BE2C (cell line): ENCODE measurements around the gene ST6GALNAC3.

Experiments used
- DNase-seq: peaks from one replicate; pipeline ENCODE4 v3.0.0-alpha.2; 2020
- H3K27me3 ChIP-seq: fragments of 250-450 bp; sonication (Bioruptor Pico); 2 replicates; pipeline ENCODE4 v1.5.1; 2020; ENCODE audit warnings: mild to moderate bottlenecking
- H3K36me3 ChIP-seq: fragments of 250-450 bp; sonication (Bioruptor Pico); 2 replicates; pipeline ENCODE4 v1.5.1; 2020; ENCODE audit warnings: mild to moderate bottlenecking
- H3K4me1 ChIP-seq: fragments of 250-450 bp; sonication (Bioruptor Pico); 2 replicates; pipeline ENCODE4 v1.5.1; 2020
- H3K4me3 ChIP-seq: 2 replicates; pipeline ENCODE4 v1.5.1; 2011; ENCODE audit warnings: low read depth, low read length
- H3K9me3 ChIP-seq: fragments of 250-450 bp; sonication (Bioruptor Pico); 2 replicates; pipeline ENCODE4 v1.5.1; 2020
- TF ChIP-seq, protein P1 (sequence below): IDR thresholded peaks from 2 replicates; pipeline ENCODE4 v1.5.1; 2012; ENCODE audit warnings: mild to moderate bottlenecking, low read depth, low read length

ST6GALNAC3 gene

DNA sequence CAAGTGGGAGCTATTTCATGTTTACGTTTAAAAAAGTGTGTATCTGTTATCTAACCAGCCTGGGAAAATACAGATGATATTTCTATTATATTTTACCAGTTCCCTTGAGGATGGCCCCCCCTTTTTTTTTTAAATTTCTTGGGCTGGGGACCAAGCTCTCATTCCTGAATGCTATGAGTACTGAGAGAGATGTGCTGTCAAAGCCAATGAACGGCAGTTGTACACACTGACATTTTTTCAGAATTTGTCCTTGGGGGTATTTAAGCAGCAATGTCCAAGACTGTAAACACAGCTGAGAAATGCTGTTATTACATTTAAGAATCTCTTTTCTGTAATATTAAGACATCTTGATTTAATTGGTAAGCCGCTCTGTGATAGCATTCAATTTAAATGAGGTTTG is 177.9 kb downstream of the ST6GALNAC3 start:
- no peak overlapping the region for H3K4me3 ChIP-seq
- H3K36me3 ChIP-seq, result no peaks in the 10 kb centered on the region
- TF ChIP-seq, protein P1, sequence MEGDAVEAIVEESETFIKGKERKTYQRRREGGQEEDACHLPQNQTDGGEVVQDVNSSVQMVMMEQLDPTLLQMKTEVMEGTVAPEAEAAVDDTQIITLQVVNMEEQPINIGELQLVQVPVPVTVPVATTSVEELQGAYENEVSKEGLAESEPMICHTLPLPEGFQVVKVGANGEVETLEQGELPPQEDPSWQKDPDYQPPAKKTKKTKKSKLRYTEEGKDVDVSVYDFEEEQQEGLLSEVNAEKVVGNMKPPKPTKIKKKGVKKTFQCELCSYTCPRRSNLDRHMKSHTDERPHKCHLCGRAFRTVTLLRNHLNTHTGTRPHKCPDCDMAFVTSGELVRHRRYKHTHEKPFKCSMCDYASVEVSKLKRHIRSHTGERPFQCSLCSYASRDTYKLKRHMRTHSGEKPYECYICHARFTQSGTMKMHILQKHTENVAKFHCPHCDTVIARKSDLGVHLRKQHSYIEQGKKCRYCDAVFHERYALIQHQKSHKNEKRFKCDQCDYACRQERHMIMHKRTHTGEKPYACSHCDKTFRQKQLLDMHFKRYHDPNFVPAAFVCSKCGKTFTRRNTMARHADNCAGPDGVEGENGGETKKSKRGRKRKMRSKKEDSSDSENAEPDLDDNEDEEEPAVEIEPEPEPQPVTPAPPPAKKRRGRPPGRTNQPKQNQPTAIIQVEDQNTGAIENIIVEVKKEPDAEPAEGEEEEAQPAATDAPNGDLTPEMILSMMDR, result no peak
- DNase-seq, result no peak
- H3K27me3 ChIP-seq, result no peaks in the 10 kb centered on the region
- H3K9me3 ChIP-seq, result no peaks in the 10 kb centered on the region
- H3K4me1 ChIP-seq, result no peaks in the 10 kb centered on the region

- TF ChIP-seq, protein P1, result no peak
- H3K36me3 ChIP-seq, result no peaks in the 10 kb centered on the region
- no peak for DNase-seq
- no peaks in the 10 kb centered on the region for H3K4me1 ChIP-seq
- H3K4me3 ChIP-seq, result no peak overlapping the region
- no peaks in the 10 kb centered on the region for H3K27me3 ChIP-seq
- H3K9me3 ChIP-seq, result no peaks in the 10 kb centered on the region
These were observed 179.8 kb downstream of the ST6GALNAC3 start for GRCh38 chr1:76254104-76255030.

GRCh38 chr1:76256289-76257223 is 182.0 kb downstream of the ST6GALNAC3 start:
- H3K9me3 ChIP-seq, result no peaks in the 10 kb centered on the region
- H3K4me1 ChIP-seq, result no peaks in the 10 kb centered on the region
- no peaks in the 10 kb centered on the region for H3K27me3 ChIP-seq
- no peak for DNase-seq
- no peaks in the 10 kb centered on the region for H3K36me3 ChIP-seq
- TF ChIP-seq, protein P1, result no peak
- H3K4me3 ChIP-seq, result no peak overlapping the region

- no peaks in the 10 kb centered on the region for H3K27me3 ChIP-seq
- no peak overlapping the region for H3K4me3 ChIP-seq
- H3K36me3 ChIP-seq, result no peaks in the 10 kb centered on the region
- no peak for DNase-seq
- no peaks in the 10 kb centered on the region for H3K9me3 ChIP-seq
- no peaks in the 10 kb centered on the region for H3K4me1 ChIP-seq
- TF ChIP-seq, protein P1, result no peak
These were observed 183.3 kb downstream of the ST6GALNAC3 start for GRCh38 chr1:76257823-76258222.

- no peaks in the 10 kb centered on the region for H3K4me1 ChIP-seq
- H3K27me3 ChIP-seq, result no peaks in the 10 kb centered on the region
- TF ChIP-seq, protein P1, result no peak
- no peak for DNase-seq
- H3K4me3 ChIP-seq, result no peak overlapping the region
- H3K9me3 ChIP-seq, result no peaks in the 10 kb centered on the region
- no peaks in the 10 kb centered on the region for H3K36me3 ChIP-seq
These were observed 184.7 kb downstream of the ST6GALNAC3 start for GRCh38 chr1:76259270-76259669.
